ENCODE data around the gene ABCC10.
"Not testable (repeated sequence)": the region's sequence is repeated elsewhere in the genome, so short reads cannot be mapped to it uniquely, and the experiment has no call there.

ABCC10 gene

DNA sequence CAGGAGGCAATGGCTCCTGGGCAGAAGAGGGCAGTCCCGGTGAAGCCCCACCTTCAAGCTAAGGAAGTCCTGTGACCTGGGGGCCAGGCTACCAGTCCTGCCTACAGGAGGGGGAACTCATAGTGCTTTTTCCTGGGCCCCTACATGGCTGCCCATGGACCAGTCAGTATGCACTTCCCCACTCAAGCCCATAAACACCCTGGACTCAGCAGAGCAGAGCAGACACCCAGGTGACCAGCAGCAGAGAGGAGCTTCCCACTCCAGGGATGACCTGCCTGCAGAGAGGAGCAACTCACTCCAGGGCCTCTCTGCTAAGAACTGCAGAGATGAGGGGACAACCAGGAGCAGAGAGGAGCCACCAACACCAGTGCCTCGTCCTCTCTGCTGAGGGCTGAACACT lies 14.3 kb upstream of the ABCC10 start:
- Histone ChIP-seq H3K4me3 (replicated peaks; ENCODE audit: insufficient read depth, low read length) (no peak overlapping the region), H3K27me3 (ENCODE audit: insufficient read depth, poor library complexity, severe bottlenecking) (no peaks in the 10 kb centered on the region), H3K27ac (replicated peaks) (no peak overlapping the region)
- no peak for TF ChIP-seq SPI1 (IDR thresholded peaks at IDR 0.05; ENCODE audit: borderline replicate concordance, low read depth)
- TF ChIP-seq, protein P1, sequence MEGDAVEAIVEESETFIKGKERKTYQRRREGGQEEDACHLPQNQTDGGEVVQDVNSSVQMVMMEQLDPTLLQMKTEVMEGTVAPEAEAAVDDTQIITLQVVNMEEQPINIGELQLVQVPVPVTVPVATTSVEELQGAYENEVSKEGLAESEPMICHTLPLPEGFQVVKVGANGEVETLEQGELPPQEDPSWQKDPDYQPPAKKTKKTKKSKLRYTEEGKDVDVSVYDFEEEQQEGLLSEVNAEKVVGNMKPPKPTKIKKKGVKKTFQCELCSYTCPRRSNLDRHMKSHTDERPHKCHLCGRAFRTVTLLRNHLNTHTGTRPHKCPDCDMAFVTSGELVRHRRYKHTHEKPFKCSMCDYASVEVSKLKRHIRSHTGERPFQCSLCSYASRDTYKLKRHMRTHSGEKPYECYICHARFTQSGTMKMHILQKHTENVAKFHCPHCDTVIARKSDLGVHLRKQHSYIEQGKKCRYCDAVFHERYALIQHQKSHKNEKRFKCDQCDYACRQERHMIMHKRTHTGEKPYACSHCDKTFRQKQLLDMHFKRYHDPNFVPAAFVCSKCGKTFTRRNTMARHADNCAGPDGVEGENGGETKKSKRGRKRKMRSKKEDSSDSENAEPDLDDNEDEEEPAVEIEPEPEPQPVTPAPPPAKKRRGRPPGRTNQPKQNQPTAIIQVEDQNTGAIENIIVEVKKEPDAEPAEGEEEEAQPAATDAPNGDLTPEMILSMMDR (IDR thresholded peaks at IDR 0.05; ENCODE audit: insufficient read depth, low read length), result no peak
- no peak for DNase-seq (ENCODE audit: low read depth in 1 of 2, low spot score in 1 of 2)

DNA sequence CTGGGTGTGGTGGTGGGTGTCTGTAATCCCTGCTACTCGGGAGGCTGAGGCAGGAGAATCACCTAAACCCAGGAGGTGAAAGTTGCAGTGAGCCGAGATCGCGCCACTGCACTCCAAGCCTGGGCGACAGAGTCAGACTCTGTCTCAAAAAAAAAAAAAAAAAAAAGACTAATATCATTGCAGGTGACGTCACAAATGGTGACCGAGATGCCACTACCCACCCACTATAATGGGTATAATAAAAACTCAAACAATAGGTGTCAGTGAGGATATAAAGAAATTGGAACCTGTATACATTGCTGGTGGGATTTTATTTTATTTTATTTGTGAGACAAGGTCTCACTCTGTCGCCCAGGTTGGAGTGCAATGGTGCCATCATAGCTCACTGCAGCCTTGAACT lies 12.1 kb upstream of the ABCC10 start:
- H3K4me3 ChIP-seq (replicated peaks; ENCODE audit: insufficient read depth, low read length); H3K27me3 ChIP-seq (ENCODE audit: insufficient read depth, poor library complexity, severe bottlenecking); DNase-seq (ENCODE audit: low read depth in 1 of 2, low spot score in 1 of 2); H3K27ac ChIP-seq (replicated peaks): not testable (repeated sequence)

DNA sequence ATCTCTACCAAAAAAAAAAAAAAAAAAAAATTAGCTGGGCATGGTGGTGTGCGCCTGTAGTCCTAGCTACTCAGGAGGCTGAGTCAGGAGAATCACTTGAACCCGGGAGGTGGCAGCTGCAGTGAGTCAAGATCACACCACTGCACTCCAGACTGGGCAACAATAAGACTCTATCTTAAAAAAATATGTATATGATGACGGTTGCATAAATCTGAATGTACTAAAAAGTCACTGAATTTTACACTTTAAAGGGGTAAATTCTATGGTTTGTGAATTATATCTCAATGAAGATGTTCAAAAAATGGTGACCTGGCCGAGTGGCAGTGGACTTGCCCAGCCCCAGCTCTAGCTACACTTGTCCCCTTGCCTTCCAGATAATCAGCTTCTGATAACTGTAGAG lies 10.4 kb upstream of the ABCC10 start:
- H3K27ac ChIP-seq (replicated peaks), result no peak overlapping the region
- DNase-seq (ENCODE audit: low read depth in 1 of 2, low spot score in 1 of 2), result no peak
- TF ChIP-seq SPI1 (IDR thresholded peaks at IDR 0.05; ENCODE audit: borderline replicate concordance, low read depth) (no peak), GABPA (IDR thresholded peaks at IDR 0.05; ENCODE audit: low read depth) (no peak), POLR2AphosphoS5 (IDR thresholded peaks at IDR 0.05; ENCODE audit: low read depth) (no peak)
- TF ChIP-seq, protein P1 (IDR thresholded peaks at IDR 0.05; ENCODE audit: insufficient read depth, low read length), result no peak
- no peak overlapping the region for H3K4me3 ChIP-seq (replicated peaks; ENCODE audit: insufficient read depth, low read length)
- H3K27me3 ChIP-seq (ENCODE audit: insufficient read depth, poor library complexity, severe bottlenecking), result no peaks in the 10 kb centered on the region

DNA sequence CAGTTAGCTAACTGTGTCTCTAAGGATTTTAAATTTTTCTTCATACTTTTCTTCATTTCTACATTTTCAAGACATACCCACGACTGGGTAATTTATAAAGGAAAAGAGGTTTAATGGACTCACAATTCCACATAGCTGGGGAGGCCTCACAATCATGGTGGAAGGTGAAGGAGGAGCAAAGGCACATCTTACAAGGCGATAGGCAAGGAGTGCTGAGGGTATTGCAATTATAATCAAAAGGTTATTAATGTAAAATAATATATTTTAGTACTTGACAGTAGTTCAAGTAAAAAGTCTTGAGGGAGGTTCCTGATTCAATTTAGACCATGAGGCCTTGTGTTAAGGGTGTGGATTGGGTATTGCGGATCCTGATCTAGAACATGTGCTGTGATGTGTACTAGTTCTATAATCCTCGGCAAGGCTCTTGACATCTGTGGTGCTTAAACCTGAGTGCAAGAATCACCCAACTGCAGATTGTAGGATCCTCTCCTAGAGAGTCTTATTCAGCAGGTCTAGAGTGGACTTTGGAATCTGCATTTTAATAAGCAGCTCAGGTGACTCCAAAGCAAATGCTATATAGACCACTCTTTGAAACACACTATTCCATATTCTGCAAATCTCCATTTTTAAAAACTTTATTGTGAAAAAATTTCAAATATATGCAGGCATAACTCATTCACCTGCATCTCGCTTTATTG lies 7.2 kb upstream of the ABCC10 start:
- Histone ChIP-seq H3K4me3 (replicated peaks; ENCODE audit: insufficient read depth, low read length) (no peak overlapping the region), H3K27ac (replicated peaks) (no peak overlapping the region), H3K27me3 (ENCODE audit: insufficient read depth, poor library complexity, severe bottlenecking) (no peaks in the 10 kb centered on the region)
- no peak for DNase-seq (ENCODE audit: low read depth in 1 of 2, low spot score in 1 of 2)
- TF ChIP-seq, protein P2, sequence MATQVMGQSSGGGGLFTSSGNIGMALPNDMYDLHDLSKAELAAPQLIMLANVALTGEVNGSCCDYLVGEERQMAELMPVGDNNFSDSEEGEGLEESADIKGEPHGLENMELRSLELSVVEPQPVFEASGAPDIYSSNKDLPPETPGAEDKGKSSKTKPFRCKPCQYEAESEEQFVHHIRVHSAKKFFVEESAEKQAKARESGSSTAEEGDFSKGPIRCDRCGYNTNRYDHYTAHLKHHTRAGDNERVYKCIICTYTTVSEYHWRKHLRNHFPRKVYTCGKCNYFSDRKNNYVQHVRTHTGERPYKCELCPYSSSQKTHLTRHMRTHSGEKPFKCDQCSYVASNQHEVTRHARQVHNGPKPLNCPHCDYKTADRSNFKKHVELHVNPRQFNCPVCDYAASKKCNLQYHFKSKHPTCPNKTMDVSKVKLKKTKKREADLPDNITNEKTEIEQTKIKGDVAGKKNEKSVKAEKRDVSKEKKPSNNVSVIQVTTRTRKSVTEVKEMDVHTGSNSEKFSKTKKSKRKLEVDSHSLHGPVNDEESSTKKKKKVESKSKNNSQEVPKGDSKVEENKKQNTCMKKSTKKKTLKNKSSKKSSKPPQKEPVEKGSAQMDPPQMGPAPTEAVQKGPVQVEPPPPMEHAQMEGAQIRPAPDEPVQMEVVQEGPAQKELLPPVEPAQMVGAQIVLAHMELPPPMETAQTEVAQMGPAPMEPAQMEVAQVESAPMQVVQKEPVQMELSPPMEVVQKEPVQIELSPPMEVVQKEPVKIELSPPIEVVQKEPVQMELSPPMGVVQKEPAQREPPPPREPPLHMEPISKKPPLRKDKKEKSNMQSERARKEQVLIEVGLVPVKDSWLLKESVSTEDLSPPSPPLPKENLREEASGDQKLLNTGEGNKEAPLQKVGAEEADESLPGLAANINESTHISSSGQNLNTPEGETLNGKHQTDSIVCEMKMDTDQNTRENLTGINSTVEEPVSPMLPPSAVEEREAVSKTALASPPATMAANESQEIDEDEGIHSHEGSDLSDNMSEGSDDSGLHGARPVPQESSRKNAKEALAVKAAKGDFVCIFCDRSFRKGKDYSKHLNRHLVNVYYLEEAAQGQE (IDR thresholded peaks at IDR 0.05; ENCODE audit: insufficient replicate concordance, low read depth), result no peak
- TF ChIP-seq POLR2AphosphoS5 (IDR thresholded peaks at IDR 0.05; ENCODE audit: low read depth), result no peak
- TF ChIP-seq SPI1 (IDR thresholded peaks at IDR 0.05; ENCODE audit: borderline replicate concordance, low read depth), result no peak

DNA sequence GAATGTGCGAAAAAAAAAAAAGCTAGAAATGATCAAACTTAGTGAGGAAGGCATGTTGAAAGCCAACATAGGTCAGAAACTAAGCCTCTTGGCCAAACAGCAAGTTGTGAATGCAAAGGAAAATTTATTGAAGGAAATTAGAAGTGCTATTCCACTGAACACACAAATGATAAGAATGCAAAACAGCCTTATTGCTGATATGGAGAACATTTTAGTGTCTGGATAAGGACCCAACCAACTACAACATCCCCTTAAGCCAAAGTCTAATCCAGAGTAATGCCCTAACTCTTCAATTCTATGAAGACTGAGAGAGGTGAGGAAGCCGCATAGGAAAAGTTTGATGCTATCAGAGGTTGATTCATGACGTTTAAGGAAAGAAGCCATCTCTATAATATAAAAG lies 5.5 kb upstream of the ABCC10 start:
- Histone ChIP-seq H3K4me3 (replicated peaks; ENCODE audit: insufficient read depth, low read length) (no peak overlapping the region), H3K27me3 (ENCODE audit: insufficient read depth, poor library complexity, severe bottlenecking) (no peaks in the 10 kb centered on the region), H3K27ac (replicated peaks) (no peak overlapping the region)
- no peak for TF ChIP-seq SPI1 (IDR thresholded peaks at IDR 0.05; ENCODE audit: borderline replicate concordance, low read depth)
- TF ChIP-seq, protein P1 (IDR thresholded peaks at IDR 0.05; ENCODE audit: insufficient read depth, low read length), result no peak
- TF ChIP-seq POLR2AphosphoS5 (IDR thresholded peaks at IDR 0.05; ENCODE audit: low read depth), result no peak
- no peak for TF ChIP-seq GABPA (IDR thresholded peaks at IDR 0.05; ENCODE audit: low read depth)
- TF ChIP-seq, protein P2 (IDR thresholded peaks at IDR 0.05; ENCODE audit: insufficient replicate concordance, low read depth), result no peak
- DNase-seq (ENCODE audit: low read depth in 1 of 2, low spot score in 1 of 2), result no peak

DNA sequence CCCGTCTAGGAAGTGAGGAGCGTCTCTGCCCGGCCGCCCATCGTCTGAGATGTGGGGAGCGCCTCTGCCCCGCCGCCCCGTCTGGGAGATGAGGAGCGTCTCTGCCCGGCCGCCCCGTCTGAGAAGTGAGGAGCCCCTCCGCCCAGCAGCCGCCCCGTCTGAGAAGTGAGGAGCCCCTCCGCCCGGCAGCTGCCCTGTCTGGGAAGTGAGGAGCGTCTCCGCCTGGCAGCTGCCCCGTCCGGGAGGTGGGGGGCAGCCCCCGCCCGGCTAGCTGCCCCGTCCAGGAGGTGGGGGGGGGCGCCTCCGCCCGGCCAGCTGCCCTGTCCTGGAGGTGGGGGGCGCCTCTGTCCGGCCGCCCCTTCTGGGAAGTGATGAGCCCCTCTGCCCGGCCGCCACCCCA lies 2.3 kb upstream of the ABCC10 start:
- H3K27me3 ChIP-seq (ENCODE audit: insufficient read depth, poor library complexity, severe bottlenecking); H3K4me3 ChIP-seq (replicated peaks; ENCODE audit: insufficient read depth, low read length); DNase-seq (ENCODE audit: low read depth in 1 of 2, low spot score in 1 of 2); H3K27ac ChIP-seq (replicated peaks): not testable (repeated sequence)
